IPS-20b (cell line): ENCODE results near the gene EME2.

ENCODE experiments used
- H3K27ac ChIP-seq: one replicate; pipeline ENCODE4 v1.5.1; 2013; ENCODE audit warnings: low read length
- H3K27me3 ChIP-seq: 2 replicates; pipeline ENCODE4 v1.6.1; 2013; ENCODE audit warnings: mild to moderate bottlenecking, low read length, inconsistent platforms; ENCODE audit not compliant: insufficient read depth
- H3K36me3 ChIP-seq: 2 replicates; pipeline ENCODE4 v1.6.1; 2013; ENCODE audit warnings: low read depth, mild to moderate bottlenecking, inconsistent platforms, low read length, moderate library complexity; ENCODE audit not compliant: insufficient read depth
- H3K4me1 ChIP-seq: 2 replicates; pipeline ENCODE4 v1.6.1; 2013; ENCODE audit warnings: mild to moderate bottlenecking, control low read depth, inconsistent platforms, low read length, moderate library complexity; ENCODE audit not compliant: insufficient read depth
- H3K4me3 ChIP-seq: 2 replicates; pipeline ENCODE4 v1.5.1; 2013; ENCODE audit warnings: mild to moderate bottlenecking, low read length, inconsistent platforms
- H3K9ac ChIP-seq: 2 replicates; pipeline ENCODE4 v1.6.1; 2013; ENCODE audit warnings: low read depth, mild to moderate bottlenecking, inconsistent platforms, low read length, moderate library complexity
- H3K9me3 ChIP-seq: 2 replicates; pipeline ENCODE4 v1.6.1; 2013; ENCODE audit warnings: mild to moderate bottlenecking, low read depth, low read length, inconsistent platforms; ENCODE audit not compliant: insufficient read depth

The EME2 gene, protein sequence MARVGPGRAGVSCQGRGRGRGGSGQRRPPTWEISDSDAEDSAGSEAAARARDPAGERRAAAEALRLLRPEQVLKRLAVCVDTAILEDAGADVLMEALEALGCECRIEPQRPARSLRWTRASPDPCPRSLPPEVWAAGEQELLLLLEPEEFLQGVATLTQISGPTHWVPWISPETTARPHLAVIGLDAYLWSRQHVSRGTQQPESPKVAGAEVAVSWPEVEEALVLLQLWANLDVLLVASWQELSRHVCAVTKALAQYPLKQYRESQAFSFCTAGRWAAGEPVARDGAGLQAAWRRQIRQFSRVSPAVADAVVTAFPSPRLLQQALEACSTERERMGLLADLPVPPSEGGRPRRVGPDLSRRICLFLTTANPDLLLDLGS

DNA sequence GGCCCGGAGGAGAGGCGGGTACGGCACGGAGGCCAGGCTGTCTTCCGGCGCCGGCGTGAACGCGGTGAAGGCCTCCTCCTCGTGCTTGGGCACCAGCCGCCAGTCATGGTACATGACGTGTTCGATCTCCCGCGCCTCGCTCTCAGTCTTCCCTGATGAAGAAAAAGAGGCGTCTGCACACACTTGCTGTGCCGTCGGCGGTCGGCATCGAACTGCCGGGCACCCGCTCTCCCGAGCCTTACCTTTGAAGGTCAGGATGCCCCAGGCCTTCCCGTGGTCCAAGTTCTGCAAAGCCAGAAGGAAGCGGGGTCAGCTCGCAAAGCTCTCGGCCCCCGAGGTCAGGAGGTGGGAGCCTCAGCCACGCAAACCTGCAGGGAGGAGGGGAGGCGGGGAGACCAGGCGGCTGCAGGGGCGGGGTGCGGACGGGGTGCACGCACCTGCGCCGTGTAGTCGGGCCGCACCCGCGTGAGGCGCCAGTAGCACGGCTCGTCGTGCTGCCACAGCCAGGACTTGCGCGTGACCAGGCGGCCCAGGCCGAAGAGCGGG is at the start of gene EME2:
TSS of gene EME2 (plus strand) at position 449 of the 546 bp plus-strand sequence. CDS start 418 bp downstream, outside the sequence.
- peak within 1 kb of the TSS; percentile 96 for H3K9ac ChIP-seq
- peak within 1 kb of the TSS; percentile 85 for H3K27ac ChIP-seq
- no peaks in the 10 kb centered on the region for H3K27me3 ChIP-seq
- no peaks in the 10 kb centered on the region for H3K9me3 ChIP-seq
- H3K4me1 ChIP-seq = no peaks in the 10 kb centered on the region; the same call in 1 of the 2 replicates
- H3K36me3 ChIP-seq = peaks cover 27% of the 10 kb centered on the region
- peak within 1 kb of the TSS; percentile 94 for H3K4me3 ChIP-seq

GRCh38 chr16:1723450-1724147 is 49.0 kb upstream of the EME2 start:
- H3K4me1 ChIP-seq = no peaks in the 10 kb centered on the region
- no peaks in the 10 kb centered on the region for H3K27me3 ChIP-seq
- no peak overlapping the region for H3K27ac ChIP-seq
- H3K9ac ChIP-seq = no peak overlapping the region
- no peaks in the 10 kb centered on the region for H3K9me3 ChIP-seq
- peaks cover 5% of the 10 kb centered on the region; the same call in 1 of the 2 replicates for H3K36me3 ChIP-seq
- no peak overlapping the region for H3K4me3 ChIP-seq

- H3K9me3 ChIP-seq = no peaks in the 10 kb centered on the region
- no peaks in the 10 kb centered on the region for H3K4me1 ChIP-seq
- H3K27ac ChIP-seq = no peak overlapping the region
- no peaks in the 10 kb centered on the region for H3K27me3 ChIP-seq
- H3K4me3 ChIP-seq = no peak overlapping the region
- peaks cover 10% of the 10 kb centered on the region; the same call in 1 of the 2 replicates for H3K36me3 ChIP-seq
- no peak overlapping the region for H3K9ac ChIP-seq
Measured at GRCh38 chr16:1724491-1724890, 48.1 kb upstream of the EME2 start.

DNA sequence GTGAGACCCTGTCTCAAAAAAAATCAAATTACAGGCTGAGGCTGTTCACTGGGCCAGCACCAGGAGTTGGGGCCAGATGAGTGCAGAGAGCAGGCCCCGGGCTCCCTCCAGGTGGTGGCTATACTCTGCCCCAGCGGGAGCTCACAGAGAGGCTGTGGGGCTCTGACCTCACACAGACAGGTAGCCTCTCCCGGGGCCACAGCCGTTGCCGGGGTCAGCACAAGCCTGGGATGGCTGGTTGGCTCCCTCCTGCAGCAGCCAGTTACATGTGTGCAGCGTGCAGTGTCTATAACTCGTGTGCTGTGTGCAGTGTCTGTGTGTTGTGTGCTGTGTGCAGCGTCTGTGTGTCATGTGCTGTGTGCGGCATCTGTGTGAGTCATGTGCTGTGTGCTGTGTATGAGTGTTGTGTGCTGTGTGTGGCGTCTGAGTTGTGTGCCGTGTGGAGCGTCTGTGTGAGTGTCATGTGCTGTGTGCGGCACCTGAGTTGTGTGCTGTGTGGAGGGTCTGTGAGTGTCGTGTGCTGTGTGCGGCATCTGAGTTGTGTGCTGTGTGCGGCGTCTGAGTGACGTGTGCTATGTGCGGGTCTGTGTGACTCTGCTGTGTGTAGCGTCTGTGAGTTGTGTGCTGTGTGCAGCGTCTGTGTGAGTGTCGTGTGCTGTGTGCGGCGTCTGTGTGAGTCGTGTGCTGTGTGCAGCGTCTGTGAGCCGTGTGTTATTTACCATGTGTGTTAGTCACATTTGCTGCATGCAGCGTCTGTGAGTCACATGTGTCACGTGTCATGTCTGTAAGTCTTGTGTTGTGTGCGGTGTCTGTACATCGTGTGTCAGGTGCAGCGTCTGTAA is 45.7 kb upstream of the EME2 start:
- H3K36me3 ChIP-seq = peaks cover 10% of the 10 kb centered on the region; the same call in 1 of the 2 replicates
- no peak overlapping the region for H3K4me3 ChIP-seq
- no peaks in the 10 kb centered on the region for H3K9me3 ChIP-seq
- no peaks in the 10 kb centered on the region for H3K4me1 ChIP-seq
- no peak overlapping the region for H3K9ac ChIP-seq
- no peaks in the 10 kb centered on the region for H3K27me3 ChIP-seq
- H3K27ac ChIP-seq = no peak overlapping the region

GRCh38 chr16:1727651-1728624 is 44.7 kb upstream of the EME2 start:
- H3K36me3 ChIP-seq = peaks cover 14% of the 10 kb centered on the region; the same call in 1 of the 2 replicates

DNA sequence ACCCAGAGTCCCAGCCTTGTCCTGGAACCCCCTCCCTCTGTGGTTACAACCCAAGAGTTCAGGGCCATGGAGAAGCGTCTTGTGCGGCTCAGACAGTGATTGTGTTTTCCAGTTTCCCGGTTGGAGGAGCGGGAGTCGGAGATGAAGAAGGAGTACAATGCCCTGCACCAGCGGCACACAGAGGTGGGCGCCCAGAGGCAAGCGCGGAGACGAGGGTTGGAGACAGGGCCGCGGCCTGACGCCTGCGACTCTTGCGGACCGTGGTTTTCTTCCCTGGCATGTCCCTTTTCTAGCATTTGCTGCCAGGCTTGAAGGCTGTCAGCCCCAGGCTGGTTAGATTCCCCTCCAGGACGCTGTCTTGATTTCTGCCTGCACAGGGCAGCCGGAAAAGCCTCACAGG is 43.6 kb upstream of the EME2 start:
- no peaks in the 10 kb centered on the region for H3K9me3 ChIP-seq
- no peak overlapping the region for H3K27ac ChIP-seq
- H3K9ac ChIP-seq = no peak overlapping the region
- no peaks in the 10 kb centered on the region for H3K4me1 ChIP-seq
- no peak overlapping the region for H3K4me3 ChIP-seq
- H3K27me3 ChIP-seq = no peaks in the 10 kb centered on the region
- peaks cover 14% of the 10 kb centered on the region; the same call in 1 of the 2 replicates for H3K36me3 ChIP-seq

More at GRCh38 chr16:1727651-1728624, 44.7 kb upstream of the EME2 start:
- Histone ChIP-seq H3K4me3 (no peak overlapping the region), H3K9me3 (no peaks in the 10 kb centered on the region), H3K27me3 (no peaks in the 10 kb centered on the region), H3K9ac (no peak overlapping the region), H3K4me1 (no peaks in the 10 kb centered on the region), H3K27ac (no peak overlapping the region)

DNA sequence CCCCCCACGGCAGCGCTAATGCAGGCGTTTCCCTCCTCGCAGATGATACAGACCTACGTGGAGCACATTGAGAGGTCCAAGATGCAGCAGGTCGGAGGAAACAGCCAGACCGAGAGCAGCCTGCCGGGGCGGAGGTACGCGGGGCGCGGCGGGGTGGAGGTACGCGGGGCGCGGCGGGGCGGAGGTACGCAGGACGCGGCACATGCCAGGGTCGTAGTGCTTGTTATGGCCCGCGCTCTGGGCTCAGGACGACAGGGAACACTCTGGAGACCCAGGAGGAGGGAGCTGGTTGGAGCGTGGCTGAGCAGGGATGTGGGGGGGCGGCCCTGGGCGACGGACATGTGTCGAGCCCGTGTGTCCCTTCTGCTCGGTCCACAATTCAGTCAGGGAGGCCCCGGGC is 43.2 kb upstream of the EME2 start:
- no peak overlapping the region for H3K9ac ChIP-seq
- no peaks in the 10 kb centered on the region for H3K27me3 ChIP-seq
- H3K4me1 ChIP-seq = no peaks in the 10 kb centered on the region
- no peak overlapping the region for H3K4me3 ChIP-seq
- peaks cover 15% of the 10 kb centered on the region; the same call in 1 of the 2 replicates for H3K36me3 ChIP-seq
- no peaks in the 10 kb centered on the region for H3K9me3 ChIP-seq
- H3K27ac ChIP-seq = no peak overlapping the region

DNA sequence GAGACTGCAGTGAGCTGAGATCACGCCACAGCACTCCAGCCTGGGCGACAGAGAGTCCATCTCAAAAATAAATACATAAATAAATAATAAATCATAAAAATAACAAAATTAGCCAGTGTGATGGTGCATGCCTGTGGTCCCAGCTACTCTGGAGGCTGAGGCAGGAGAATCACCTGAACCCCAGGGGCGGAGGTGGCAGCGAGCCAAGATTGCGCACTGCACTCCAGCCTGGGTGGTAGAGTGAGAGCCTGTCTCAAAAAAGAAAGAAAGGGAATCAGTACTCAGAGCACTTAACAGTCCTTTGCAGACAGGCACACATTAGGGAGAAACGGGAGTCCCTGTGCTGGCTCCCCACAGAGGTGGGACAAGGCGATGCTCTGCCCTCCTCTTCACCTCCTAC is 41.5 kb upstream of the EME2 start:
- Histone ChIP-seq H3K36me3 (peaks cover 19% of the 10 kb centered on the region), H3K4me3 (no peak overlapping the region), H3K9me3 (peaks cover 14% of the 10 kb centered on the region), H3K27ac (no peak overlapping the region), H3K4me1 (no peaks in the 10 kb centered on the region), H3K9ac (no peak overlapping the region), H3K27me3 (no peaks in the 10 kb centered on the region)

DNA sequence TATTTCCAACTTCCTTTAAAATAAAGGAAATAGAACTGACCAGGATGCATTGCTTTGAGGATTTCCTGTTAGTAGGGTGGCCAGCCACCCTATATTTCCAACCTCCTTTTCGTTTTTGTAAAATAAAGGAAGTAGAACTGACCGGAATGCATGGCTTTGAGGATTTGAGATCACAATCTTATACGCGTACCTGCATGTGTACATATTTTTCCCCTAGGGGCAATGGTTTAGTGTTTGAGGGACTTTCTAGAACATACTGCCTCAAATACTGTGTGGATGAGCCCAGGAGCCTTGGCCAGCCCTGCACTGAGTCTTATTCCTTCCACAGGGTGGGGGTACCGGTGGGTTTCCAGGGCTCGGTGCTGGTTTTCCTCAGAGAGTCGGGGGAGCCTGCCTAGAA is 41.0 kb upstream of the EME2 start:
- H3K4me1 ChIP-seq = no peaks in the 10 kb centered on the region
- H3K9ac ChIP-seq = no peak overlapping the region
- H3K4me3 ChIP-seq = no peak overlapping the region
- no peak overlapping the region for H3K27ac ChIP-seq
- peaks cover 17% of the 10 kb centered on the region for H3K36me3 ChIP-seq
- peaks cover 20% of the 10 kb centered on the region for H3K9me3 ChIP-seq
- no peaks in the 10 kb centered on the region for H3K27me3 ChIP-seq

- Histone ChIP-seq H3K27ac (no peak overlapping the region), H3K36me3 (peaks cover 17% of the 10 kb centered on the region), H3K4me1 (no peaks in the 10 kb centered on the region), H3K9me3 (peaks cover 24% of the 10 kb centered on the region), H3K4me3 (no peak overlapping the region), H3K27me3 (no peaks in the 10 kb centered on the region), H3K9ac (no peak overlapping the region)
Measured at GRCh38 chr16:1732071-1732470, 40.5 kb upstream of the EME2 start.
